Measurements from ENCODE around the gene NOL4. TPM values are rescaled to one million over a fixed set of nuclear protein-coding genes. Genes with fewer than 3 reads are reported as not detected.
"Not testable (repeated sequence)": the region's sequence is repeated elsewhere in the genome, so short reads cannot be mapped to it uniquely, and the experiment has no call there.

The NOL4 gene
- 2.3 TPM for polyA plus RNA-seq (2013, experiment 1 of 2)
- polyA plus RNA-seq (2013, experiment 2 of 2) = 2.8 TPM

- peak within 1 kb of the TSS; percentile 95 for H3K18ac ChIP-seq (ENCODE audit: low read length)
- H2AK5ac ChIP-seq (ENCODE audit: low read depth, low read length) = no peak within 1 kb of the TSS
- H3K4me3 ChIP-seq (ENCODE audit: low read length in 2 of 2) = peak within 1 kb of the TSS; percentile 61 to 83
- H3K79me1 ChIP-seq (ENCODE audit: low read depth, low read length) = peaks cover 1% of the 10 kb centered on the region
- H3K27ac ChIP-seq (replicated peaks; ENCODE audit: low read length) = no peak within 1 kb of the TSS
- H2BK120ac ChIP-seq (ENCODE audit: low read depth, low read length) = peak within 1 kb of the TSS; percentile 84
- no peak within 1 kb of the TSS for H3K23ac ChIP-seq (ENCODE audit: low read depth, low read length, poor library complexity)
- no peak within 1 kb of the TSS for H4K91ac ChIP-seq (ENCODE audit: low read depth, low read length, poor library complexity)
- peak within 1 kb of the TSS; percentile 86 for H3K4ac ChIP-seq (ENCODE audit: low read length)
- peak within 1 kb of the TSS; percentile 50 for H3K14ac ChIP-seq (ENCODE audit: low read length)
- peak within 1 kb of the TSS; percentile 93 for H3K9ac ChIP-seq (ENCODE audit: low read depth, low read length, poor library complexity)
- peak within 1 kb of the TSS; percentile 47 for H2BK5ac ChIP-seq (ENCODE audit: low read length)
- peak within 1 kb of the TSS; percentile 96 for H2BK12ac ChIP-seq (ENCODE audit: low read length)
- peaks cover 0 to 18% of the 10 kb centered on the region in 2 donors for H3K4me1 ChIP-seq (ENCODE audit: control insufficient read depth in 2 of 2, insufficient read depth in 1 of 2, low read depth in 1 of 2, low read length in 2 of 2)
- peaks cover 0 to 94% (median 15%) of the 10 kb centered on the region in 3 experiments for H3K27me3 ChIP-seq (ENCODE audit: control insufficient read depth in 3 of 3, insufficient read depth in 3 of 3, low read depth in 1 of 3, low read length in 3 of 3)
- H3K36me3 ChIP-seq (replicated peaks in 1 of 2; ENCODE audit: control insufficient read depth in 2 of 2, insufficient read depth in 2 of 2, low read length in 2 of 2) = no peaks in the 10 kb centered on the region
- H4K8ac ChIP-seq (ENCODE audit: low read depth, low read length) = no peak within 1 kb of the TSS
- H2BK15ac ChIP-seq (ENCODE audit: low read length) = peak within 1 kb of the TSS; percentile 87
- peak within 1 kb of the TSS; percentile 100 for H3K4me2 ChIP-seq (ENCODE audit: insufficient read depth, low read length, poor library complexity, severe bottlenecking)
- no peaks in the 10 kb centered on the region for H3K9me3 ChIP-seq (replicated peaks in 1 of 2; ENCODE audit: control insufficient read depth in 2 of 2, insufficient read depth in 1 of 2, low read depth in 1 of 2, low read length in 2 of 2)
- WGBS, 2 donors (ENCODE audit: extremely low coverage in 2 of 2, insufficient read length in 2 of 2, insufficient replicate concordance in 1 of 2) = no CpG with 5 or more reads among the region's 56 CpGs
- H2AFZ ChIP-seq (ENCODE audit: low read length) = peak within 1 kb of the TSS; percentile 96
- peak; percentile 98 for DNase-seq (ENCODE audit: low spot score)
These were observed at the start of gene NOL4 for GRCh38 chr18:34224423-34225217. NOL4 (minus strand) TSS chr18:34224913; CDS start chr18:34223253, 1,660 bp downstream.

GRCh38 chr18:34266029-34266428 lies 41.3 kb upstream of the NOL4 start:
- not testable (repeated sequence) for H3K14ac ChIP-seq (ENCODE audit: low read length); H3K18ac ChIP-seq (ENCODE audit: low read length); H3K79me1 ChIP-seq (ENCODE audit: low read depth, low read length); DNase-seq (ENCODE audit: low spot score); H3K9ac ChIP-seq (ENCODE audit: low read depth, low read length, poor library complexity); H2AK5ac ChIP-seq (ENCODE audit: low read depth, low read length); H3K4ac ChIP-seq (ENCODE audit: low read length); H3K27ac ChIP-seq (replicated peaks; ENCODE audit: low read length); H3K27me3 ChIP-seq (ENCODE audit: control insufficient read depth in 3 of 3, insufficient read depth in 3 of 3, low read depth in 1 of 3, low read length in 3 of 3); H3K9me3 ChIP-seq (replicated peaks in 1 of 2; ENCODE audit: control insufficient read depth in 2 of 2, insufficient read depth in 1 of 2, low read depth in 1 of 2, low read length in 2 of 2); H2BK15ac ChIP-seq (ENCODE audit: low read length); H2BK5ac ChIP-seq (ENCODE audit: low read length); H3K36me3 ChIP-seq (replicated peaks in 1 of 2; ENCODE audit: control insufficient read depth in 2 of 2, insufficient read depth in 2 of 2, low read length in 2 of 2); H3K23ac ChIP-seq (ENCODE audit: low read depth, low read length, poor library complexity); H3K4me3 ChIP-seq (ENCODE audit: low read length in 2 of 2); H2BK120ac ChIP-seq (ENCODE audit: low read depth, low read length); H4K91ac ChIP-seq (ENCODE audit: low read depth, low read length, poor library complexity); H2BK12ac ChIP-seq (ENCODE audit: low read length); H2AFZ ChIP-seq (ENCODE audit: low read length); H3K4me2 ChIP-seq (ENCODE audit: insufficient read depth, low read length, poor library complexity, severe bottlenecking); H4K8ac ChIP-seq (ENCODE audit: low read depth, low read length); H3K4me1 ChIP-seq (ENCODE audit: control insufficient read depth in 2 of 2, insufficient read depth in 1 of 2, low read depth in 1 of 2, low read length in 2 of 2)
- no CpG with 5 or more reads among the region's 2 CpGs for whole genome bisulfite sequencing, 2 donors (ENCODE audit: extremely low coverage in 2 of 2, insufficient read length in 2 of 2, insufficient replicate concordance in 1 of 2)

GRCh38 chr18:34261865-34262780 lies 37.4 kb upstream of the NOL4 start:
- Histone ChIP-seq H3K4me2 (ENCODE audit: insufficient read depth, low read length, poor library complexity, severe bottlenecking) (no peak overlapping the region), H3K4me1 (ENCODE audit: control insufficient read depth in 2 of 2, insufficient read depth in 1 of 2, low read depth in 1 of 2, low read length in 2 of 2) (peaks cover 0 to 4% of the 10 kb centered on the region in 2 donors), H3K36me3 (replicated peaks in 1 of 2; ENCODE audit: control insufficient read depth in 2 of 2, insufficient read depth in 2 of 2, low read length in 2 of 2) (no peaks in the 10 kb centered on the region), H3K14ac (ENCODE audit: low read length) (no peak overlapping the region), H2BK12ac (ENCODE audit: low read length) (no peak overlapping the region), H3K18ac (ENCODE audit: low read length) (no peak overlapping the region), H3K27me3 (ENCODE audit: control insufficient read depth in 3 of 3, insufficient read depth in 3 of 3, low read depth in 1 of 3, low read length in 3 of 3) (no peaks in the 10 kb centered on the region), H3K9ac (ENCODE audit: low read depth, low read length, poor library complexity) (no peak overlapping the region), H3K9me3 (replicated peaks in 1 of 2; ENCODE audit: control insufficient read depth in 2 of 2, insufficient read depth in 1 of 2, low read depth in 1 of 2, low read length in 2 of 2) (no peaks in the 10 kb centered on the region), H3K4ac (ENCODE audit: low read length) (no peak overlapping the region), H4K8ac (ENCODE audit: low read depth, low read length) (no peak overlapping the region), H2AK5ac (ENCODE audit: low read depth, low read length) (no peak overlapping the region), H2BK120ac (ENCODE audit: low read depth, low read length) (no peak overlapping the region), H2BK5ac (ENCODE audit: low read length) (no peak overlapping the region), H3K27ac (replicated peaks; ENCODE audit: low read length) (no peak overlapping the region), H2BK15ac (ENCODE audit: low read length) (no peak overlapping the region), H3K23ac (ENCODE audit: low read depth, low read length, poor library complexity) (no peak overlapping the region), H4K91ac (ENCODE audit: low read depth, low read length, poor library complexity) (no peak overlapping the region), H2AFZ (ENCODE audit: low read length) (no peak overlapping the region), H3K79me1 (ENCODE audit: low read depth, low read length) (no peaks in the 10 kb centered on the region), H3K4me3 (ENCODE audit: low read length in 2 of 2) (no peak overlapping the region)
- WGBS, 2 donors (ENCODE audit: extremely low coverage in 2 of 2, insufficient read length in 2 of 2, insufficient replicate concordance in 1 of 2) = no CpG with 5 or more reads among the region's 3 CpGs
- no peak for DNase-seq (ENCODE audit: low spot score)

- H3K14ac ChIP-seq (ENCODE audit: low read length) = no peak overlapping the region
- no peak overlapping the region for H2BK5ac ChIP-seq (ENCODE audit: low read length)
- no peak overlapping the region for H4K91ac ChIP-seq (ENCODE audit: low read depth, low read length, poor library complexity)
- H3K9me3 ChIP-seq (replicated peaks in 1 of 2; ENCODE audit: control insufficient read depth in 2 of 2, insufficient read depth in 1 of 2, low read depth in 1 of 2, low read length in 2 of 2) = no peaks in the 10 kb centered on the region
- H3K9ac ChIP-seq (ENCODE audit: low read depth, low read length, poor library complexity) = no peak overlapping the region
- H2AFZ ChIP-seq (ENCODE audit: low read length) = peak overlapping the region; percentile 29
- H4K8ac ChIP-seq (ENCODE audit: low read depth, low read length) = no peak overlapping the region
- DNase-seq (ENCODE audit: low spot score) = no peak
- H3K4me1 ChIP-seq (ENCODE audit: control insufficient read depth in 2 of 2, insufficient read depth in 1 of 2, low read depth in 1 of 2, low read length in 2 of 2) = peaks cover 0 to 4% of the 10 kb centered on the region in 2 donors
- H3K4me3 ChIP-seq (ENCODE audit: low read length in 2 of 2) = no peak overlapping the region
- no peaks in the 10 kb centered on the region for H3K36me3 ChIP-seq (replicated peaks in 1 of 2; ENCODE audit: control insufficient read depth in 2 of 2, insufficient read depth in 2 of 2, low read length in 2 of 2)
- no peak overlapping the region for H2BK15ac ChIP-seq (ENCODE audit: low read length)
- no peak overlapping the region for H3K4me2 ChIP-seq (ENCODE audit: insufficient read depth, low read length, poor library complexity, severe bottlenecking)
- H2AK5ac ChIP-seq (ENCODE audit: low read depth, low read length) = no peak overlapping the region
- H3K79me1 ChIP-seq (ENCODE audit: low read depth, low read length) = no peaks in the 10 kb centered on the region
- H2BK120ac ChIP-seq (ENCODE audit: low read depth, low read length) = no peak overlapping the region
- H3K27me3 ChIP-seq (ENCODE audit: control insufficient read depth in 3 of 3, insufficient read depth in 3 of 3, low read depth in 1 of 3, low read length in 3 of 3) = no peaks in the 10 kb centered on the region
- no peak overlapping the region for H3K4ac ChIP-seq (ENCODE audit: low read length)
- no peak overlapping the region for H2BK12ac ChIP-seq (ENCODE audit: low read length)
- H3K27ac ChIP-seq (replicated peaks; ENCODE audit: low read length) = no peak overlapping the region
- H3K23ac ChIP-seq (ENCODE audit: low read depth, low read length, poor library complexity) = no peak overlapping the region
- no peak overlapping the region for H3K18ac ChIP-seq (ENCODE audit: low read length)
- WGBS, 2 donors (ENCODE audit: extremely low coverage in 2 of 2, insufficient read length in 2 of 2, insufficient replicate concordance in 1 of 2) = no CpG with 5 or more reads among the region's 5 CpGs
These were observed 33.5 kb upstream of the NOL4 start for GRCh38 chr18:34258176-34258575.

Measured in neuronal stem cell (in vitro differentiated cells).